Large intestine (tissue), 3 donors: ENCODE measurements around the gene ARMC6. TPM values are rescaled to one million over a fixed set of nuclear protein-coding genes. Genes with fewer than 3 reads are reported as not detected.

Experiments used
- DNase-seq, 2 donors: peaks; one replicate each; pipeline versions ENCODE4 v3.0.0 to v3.0.0-alpha.2; 2013
- H3K27ac ChIP-seq: one replicate; pipeline ENCODE4 v1.5.1; 2013; ENCODE audit warnings: low read length
- H3K27me3 ChIP-seq: 2 replicates; pipeline ENCODE4 v1.6.1; 2013; ENCODE audit warnings: low read length; ENCODE audit not compliant: control insufficient read depth, insufficient read depth
- H3K36me3 ChIP-seq: 2 replicates; pipeline ENCODE4 v1.6.1; 2013; ENCODE audit warnings: low read length; ENCODE audit not compliant: control insufficient read depth, insufficient read depth
- H3K4me1 ChIP-seq: one replicate; pipeline ENCODE4 v1.6.1; 2013; ENCODE audit warnings: low read length; ENCODE audit not compliant: control insufficient read depth, insufficient read depth
- H3K4me3 ChIP-seq: one replicate; pipeline ENCODE4 v1.5.1; 2013; ENCODE audit warnings: low read length
- H3K9me3 ChIP-seq: one replicate; pipeline ENCODE4 v1.6.1; 2013; ENCODE audit warnings: mild to moderate bottlenecking, low read depth, low read length, moderate library complexity; ENCODE audit not compliant: control insufficient read depth
- WGBS: methylation state at CpG from one replicate; pipeline ENCODE4 v1.1.5; 2013; ENCODE audit warnings: low lambda C conversion rate; ENCODE audit not compliant: insufficient coverage; 5-methylcytosine and 5-hydroxymethylcytosine counted together
- polyA plus RNA-seq: library from polyadenylated mRNA; unstranded; fragments of 120-200 nt; gene quantifications from one replicate; pipeline ENCODE4 v1.2.1, GENCODE V29; 2013

ARMC6 gene
- polyA plus RNA-seq, 1 donor = 21.0 TPM

- H3K4me1 ChIP-seq = peaks cover 4% of the 10 kb centered on the region
- no peak overlapping the region for H3K27ac ChIP-seq
- peaks cover 52% of the 10 kb centered on the region for H3K36me3 ChIP-seq
- H3K4me3 ChIP-seq = no peak overlapping the region
- no peaks in the 10 kb centered on the region for H3K27me3 ChIP-seq
- DNase-seq = no peak
- no CpG with 5 or more reads among the region's 10 CpGs for WGBS
- H3K9me3 ChIP-seq = no peaks in the 10 kb centered on the region
These were observed 40.3 kb upstream of the ARMC6 start for GRCh38 chr19:18993115-18993514.

DNA sequence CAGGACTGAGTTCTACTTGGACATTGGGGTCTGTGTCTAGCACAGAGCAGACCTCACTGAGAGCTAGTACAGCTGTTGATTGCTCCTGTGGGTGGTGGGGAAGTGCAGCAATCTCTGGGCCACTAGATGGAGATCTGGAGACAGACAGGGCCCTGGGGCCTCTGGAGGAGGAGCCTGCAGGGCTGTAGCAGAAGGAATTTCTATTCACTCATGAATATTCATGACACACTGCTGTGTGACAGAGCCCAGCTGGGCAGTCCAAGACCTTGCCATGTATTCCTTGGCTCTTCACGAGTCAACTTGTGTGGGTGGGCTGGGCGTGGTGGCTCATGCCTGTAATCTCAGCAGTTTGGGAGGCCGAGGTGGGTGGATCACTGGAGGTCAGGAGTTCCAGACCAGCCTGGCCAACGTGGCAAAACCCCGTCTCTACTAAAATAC is 37.6 kb upstream of the ARMC6 start:
- Histone ChIP-seq H3K27me3 (no peaks in the 10 kb centered on the region), H3K27ac (no peak overlapping the region), H3K36me3 (peaks cover 65% of the 10 kb centered on the region), H3K9me3 (no peaks in the 10 kb centered on the region), H3K4me1 (peaks cover 4% of the 10 kb centered on the region), H3K4me3 (no peak overlapping the region)
- no CpG with 5 or more reads among the region's 5 CpGs for WGBS
- peak; percentile 48 to 49 for DNase-seq

GRCh38 chr19:18996351-18996750 is 37.1 kb upstream of the ARMC6 start:
- no peak overlapping the region for H3K27ac ChIP-seq
- DNase-seq = no peak
- peaks cover 62% of the 10 kb centered on the region for H3K36me3 ChIP-seq
- WGBS = 90% methylated on average over 2 of the region's 10 CpGs
- H3K9me3 ChIP-seq = no peaks in the 10 kb centered on the region
- peaks cover 4% of the 10 kb centered on the region for H3K4me1 ChIP-seq
- H3K4me3 ChIP-seq = no peak overlapping the region
- H3K27me3 ChIP-seq = no peaks in the 10 kb centered on the region

DNA sequence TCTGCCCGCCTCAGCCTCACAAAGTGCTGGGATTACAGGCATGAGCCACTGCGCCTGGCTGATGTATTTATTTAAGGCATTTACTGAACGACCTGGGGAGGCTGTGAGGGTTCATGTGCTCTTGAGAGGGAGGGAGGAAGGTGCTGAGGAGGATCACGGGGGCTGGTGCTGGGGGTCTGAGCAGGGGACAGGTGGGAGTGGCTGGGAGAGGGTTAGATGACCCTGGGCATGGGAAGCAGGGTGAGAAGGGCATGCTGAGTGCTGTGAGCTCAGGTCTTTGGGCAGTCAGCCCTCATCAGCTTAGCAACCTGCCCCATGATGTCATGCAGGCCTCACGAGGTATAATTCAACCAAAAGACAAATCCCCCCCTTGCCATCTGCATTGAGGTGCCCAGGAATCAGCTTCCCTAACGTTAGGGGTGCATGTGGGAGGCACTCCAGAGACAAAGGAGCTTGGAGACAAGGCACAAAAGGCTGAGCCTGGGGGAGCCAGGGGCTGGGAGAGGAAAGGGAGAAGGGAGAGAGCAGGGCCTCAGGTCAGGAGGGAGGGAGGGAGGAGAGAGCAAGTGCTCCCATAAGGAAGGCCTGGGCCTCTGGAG is 36.5 kb upstream of the ARMC6 start:
- peaks cover 63% of the 10 kb centered on the region for H3K36me3 ChIP-seq
- WGBS = no CpG with 5 or more reads among the region's 6 CpGs

GRCh38 chr19:18998276-18998675 is 35.1 kb upstream of the ARMC6 start:
- no peak for DNase-seq
- WGBS = no CpG with 5 or more reads among the region's 8 CpGs
- H3K4me1 ChIP-seq = peaks cover 4% of the 10 kb centered on the region
- no peak overlapping the region for H3K4me3 ChIP-seq
- no peaks in the 10 kb centered on the region for H3K27me3 ChIP-seq
- no peak overlapping the region for H3K27ac ChIP-seq
- peaks cover 60% of the 10 kb centered on the region for H3K36me3 ChIP-seq
- H3K9me3 ChIP-seq = no peaks in the 10 kb centered on the region

More for the DNA sequence above, 36.5 kb upstream of the ARMC6 start:
- no peak for DNase-seq
- peaks cover 4% of the 10 kb centered on the region for H3K4me1 ChIP-seq
- no peak overlapping the region for H3K4me3 ChIP-seq
- no peak overlapping the region for H3K27ac ChIP-seq
- no peaks in the 10 kb centered on the region for H3K27me3 ChIP-seq
- H3K9me3 ChIP-seq = no peaks in the 10 kb centered on the region

DNA sequence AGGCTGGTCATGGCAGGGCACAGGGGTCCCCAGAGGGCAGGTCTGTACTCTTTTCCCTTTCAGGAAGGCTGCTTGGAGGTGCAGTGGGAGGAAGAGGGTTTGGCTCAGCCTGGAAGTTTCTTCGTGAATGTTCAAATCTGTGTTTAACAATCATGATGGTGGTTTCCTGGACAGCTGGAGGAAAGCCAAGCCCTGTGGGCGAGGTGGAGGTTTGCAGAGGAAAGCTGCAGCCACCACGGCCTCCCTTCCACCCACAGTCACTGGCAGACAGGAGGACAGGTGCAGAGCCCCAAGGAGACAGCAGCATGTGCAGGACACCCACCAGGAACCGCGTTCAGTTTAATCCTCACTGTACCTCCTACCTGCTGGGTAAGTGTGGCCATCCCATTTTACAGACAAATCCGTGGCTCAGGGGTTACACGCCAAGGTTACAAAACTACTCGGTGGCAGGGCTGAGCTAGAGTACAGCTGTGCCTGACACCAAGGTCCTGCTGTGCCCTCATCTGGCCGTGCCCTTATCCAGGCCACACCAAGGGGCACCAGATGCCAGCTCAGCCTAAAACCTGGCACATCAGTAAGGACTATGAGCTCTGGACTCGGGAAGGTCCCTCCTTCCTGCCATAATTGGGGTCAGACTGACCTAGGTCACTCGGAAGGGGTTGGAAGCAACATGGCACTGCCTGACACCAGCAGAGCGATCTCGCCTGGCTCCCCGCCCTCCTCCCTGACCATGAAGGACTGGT is 34.2 kb upstream of the ARMC6 start:
- Histone ChIP-seq H3K4me3 (no peak overlapping the region), H3K36me3 (peaks cover 60% of the 10 kb centered on the region), H3K27ac (no peak overlapping the region), H3K9me3 (peaks cover 2% of the 10 kb centered on the region), H3K27me3 (no peaks in the 10 kb centered on the region), H3K4me1 (peaks cover 4% of the 10 kb centered on the region)
- no peak for DNase-seq
- no CpG with 5 or more reads among the region's 14 CpGs for WGBS

DNA sequence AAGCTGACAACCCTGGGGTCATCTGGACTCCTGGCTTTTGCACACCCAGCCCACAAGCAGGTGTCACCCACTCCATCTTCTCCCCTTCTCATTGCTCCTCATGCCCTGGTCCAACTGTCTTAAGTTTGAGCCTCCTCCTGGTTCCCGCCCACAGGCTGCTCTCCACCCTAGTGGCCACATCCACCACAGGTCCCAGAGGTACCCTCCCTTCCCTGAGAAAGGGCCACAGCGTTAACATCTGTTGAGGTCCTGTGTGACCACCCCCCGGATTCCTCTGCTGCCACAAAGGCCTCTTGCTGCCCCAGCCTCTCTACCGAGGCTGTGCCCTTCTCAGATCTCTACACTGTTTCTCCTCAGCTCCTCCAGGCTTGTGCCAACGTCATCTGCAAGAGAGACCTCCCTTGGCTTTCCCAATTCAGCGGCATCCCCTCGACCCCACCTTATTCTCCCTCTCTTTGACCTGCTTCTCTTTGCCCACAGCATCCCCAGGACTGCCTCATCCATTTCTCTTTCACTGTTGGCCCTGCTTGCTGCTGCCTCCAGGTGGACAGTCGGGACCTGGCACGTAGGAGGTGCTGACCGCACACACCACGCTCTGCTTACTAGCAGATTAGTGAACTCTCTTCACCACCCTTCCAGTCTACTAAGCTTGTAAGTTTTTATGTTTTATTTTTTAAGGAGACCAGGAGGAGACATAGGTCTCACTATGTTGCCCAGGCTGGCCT is 33.3 kb upstream of the ARMC6 start:
- Histone ChIP-seq H3K27ac (no peak overlapping the region), H3K36me3 (peaks cover 62% of the 10 kb centered on the region), H3K4me1 (peaks cover 4% of the 10 kb centered on the region), H3K9me3 (peaks cover 2% of the 10 kb centered on the region), H3K4me3 (no peak overlapping the region), H3K27me3 (no peaks in the 10 kb centered on the region)
- 81% methylated on average over 4 of the region's 11 CpGs for WGBS
- DNase-seq = no peak

- no peak overlapping the region for H3K27ac ChIP-seq
- WGBS = no CpG with 5 or more reads among the region's 18 CpGs
- no peaks in the 10 kb centered on the region for H3K4me1 ChIP-seq
- peaks cover 2% of the 10 kb centered on the region for H3K9me3 ChIP-seq
- DNase-seq = no peak
- no peak overlapping the region for H3K4me3 ChIP-seq
- no peaks in the 10 kb centered on the region for H3K27me3 ChIP-seq
- peaks cover 77% of the 10 kb centered on the region for H3K36me3 ChIP-seq
These were observed 29.3 kb upstream of the ARMC6 start for GRCh38 chr19:19004144-19004543.

DNA sequence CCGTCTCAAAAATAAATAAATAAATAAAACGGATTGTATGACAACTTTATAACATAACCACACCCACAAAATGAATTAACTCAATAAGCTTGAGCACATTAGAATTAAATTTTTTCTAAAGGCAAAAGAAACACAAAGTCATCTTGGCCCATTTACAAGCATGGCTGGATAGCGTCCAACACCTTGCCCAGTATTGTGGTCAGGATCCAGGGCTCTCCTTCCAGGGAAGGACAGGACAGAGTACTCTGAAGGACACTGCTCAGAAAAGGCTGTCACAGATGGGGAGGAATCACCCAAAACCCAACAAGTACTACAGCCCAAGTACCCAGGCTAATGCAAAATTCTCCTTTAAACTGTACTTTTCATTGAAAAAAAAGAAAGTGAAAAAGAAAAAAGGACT is 27.2 kb upstream of the ARMC6 start:
- Histone ChIP-seq H3K27ac (no peak overlapping the region), H3K36me3 (peaks cover 84% of the 10 kb centered on the region), H3K9me3 (peaks cover 2% of the 10 kb centered on the region), H3K4me1 (no peaks in the 10 kb centered on the region), H3K27me3 (no peaks in the 10 kb centered on the region), H3K4me3 (no peak overlapping the region)
- DNase-seq = no peak
- WGBS = no CpG with 5 or more reads among the region's 3 CpGs

DNA sequence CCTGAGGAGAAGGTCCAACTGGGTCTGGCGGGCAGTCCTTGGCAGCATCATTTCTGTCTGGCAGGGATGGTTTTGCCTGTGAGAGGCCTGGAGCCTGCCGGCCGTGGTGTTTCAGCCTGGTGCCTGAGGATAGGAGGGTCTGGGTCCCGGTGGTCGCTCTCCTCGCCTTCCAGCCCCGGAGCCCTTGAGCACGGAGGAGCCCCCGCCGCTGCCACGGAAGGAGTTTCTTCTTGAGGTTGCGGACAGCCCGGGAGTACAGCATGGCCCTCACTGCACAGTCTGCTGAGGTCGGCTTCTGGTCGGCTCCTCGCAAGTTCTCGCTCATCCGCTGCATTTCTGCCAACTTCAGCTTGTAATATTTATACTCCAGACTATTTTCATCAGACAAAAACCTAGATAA is 23.5 kb upstream of the ARMC6 start:
- no peak for DNase-seq
- H3K4me3 ChIP-seq = no peak overlapping the region
- no peaks in the 10 kb centered on the region for H3K27me3 ChIP-seq
- H3K27ac ChIP-seq = no peak overlapping the region
- H3K36me3 ChIP-seq = peaks cover 81% of the 10 kb centered on the region
- H3K9me3 ChIP-seq = no peaks in the 10 kb centered on the region
- no peaks in the 10 kb centered on the region for H3K4me1 ChIP-seq
- no CpG with 5 or more reads among the region's 18 CpGs for WGBS
